ENCODE results near the gene PDE8A. TPM values are rescaled to one million over a fixed set of nuclear protein-coding genes. Genes with fewer than 3 reads are reported as not detected.

Gene PDE8A
- total RNA-seq, 1 donor = 16.8 TPM

- no peak for TF ChIP-seq CTCF (IDR thresholded peaks at IDR 0.05; ENCODE audit: insufficient read depth, low read depth, low read length)
- no peak for DNase-seq (ENCODE audit: low read depth)
- H3K4me3 ChIP-seq (ENCODE audit: low read depth, low read length) = no peak overlapping the region
Observed at GRCh38 chr15:85036716-85037115, 55.1 kb downstream of the PDE8A start.

- no peak overlapping the region for H3K4me3 ChIP-seq (ENCODE audit: low read depth, low read length)
- DNase-seq (ENCODE audit: low read depth) = no peak
- TF ChIP-seq CTCF (IDR thresholded peaks at IDR 0.05; ENCODE audit: insufficient read depth, low read depth, low read length) = no peak
Observed at GRCh38 chr15:85037641-85038040, 56.0 kb downstream of the PDE8A start.

GRCh38 chr15:85041230-85041629 is 59.6 kb downstream of the PDE8A start:
- TF ChIP-seq CTCF (IDR thresholded peaks at IDR 0.05; ENCODE audit: insufficient read depth, low read depth, low read length) = no peak
- no peak for DNase-seq (ENCODE audit: low read depth)

GRCh38 chr15:85044251-85044853 is 62.7 kb downstream of the PDE8A start:
- peak; percentile 82 for DNase-seq (ENCODE audit: low read depth)
- H3K4me3 ChIP-seq (ENCODE audit: low read depth, low read length) = no peak overlapping the region
- TF ChIP-seq CTCF (IDR thresholded peaks at IDR 0.05; ENCODE audit: insufficient read depth, low read depth, low read length) = peak; percentile 78

More at GRCh38 chr15:85041230-85041629, 59.6 kb downstream of the PDE8A start:
- no peak overlapping the region for H3K4me3 ChIP-seq (ENCODE audit: low read depth, low read length)

- no peak for DNase-seq (ENCODE audit: low read depth)
- TF ChIP-seq CTCF (IDR thresholded peaks at IDR 0.05; ENCODE audit: insufficient read depth, low read depth, low read length) = no peak
- H3K4me3 ChIP-seq (ENCODE audit: low read depth, low read length) = no peak overlapping the region
Observed at GRCh38 chr15:85044894-85045293, 63.2 kb downstream of the PDE8A start.

GRCh38 chr15:85045615-85046014 is 64.0 kb downstream of the PDE8A start:
- no peak overlapping the region for H3K4me3 ChIP-seq (ENCODE audit: low read depth, low read length)
- DNase-seq (ENCODE audit: low read depth) = no peak
- no peak for TF ChIP-seq CTCF (IDR thresholded peaks at IDR 0.05; ENCODE audit: insufficient read depth, low read depth, low read length)

All from fibroblast of villous mesenchyme (primary cell).